ENCODE results near the gene ACOX2.

Gene ACOX2

DNA sequence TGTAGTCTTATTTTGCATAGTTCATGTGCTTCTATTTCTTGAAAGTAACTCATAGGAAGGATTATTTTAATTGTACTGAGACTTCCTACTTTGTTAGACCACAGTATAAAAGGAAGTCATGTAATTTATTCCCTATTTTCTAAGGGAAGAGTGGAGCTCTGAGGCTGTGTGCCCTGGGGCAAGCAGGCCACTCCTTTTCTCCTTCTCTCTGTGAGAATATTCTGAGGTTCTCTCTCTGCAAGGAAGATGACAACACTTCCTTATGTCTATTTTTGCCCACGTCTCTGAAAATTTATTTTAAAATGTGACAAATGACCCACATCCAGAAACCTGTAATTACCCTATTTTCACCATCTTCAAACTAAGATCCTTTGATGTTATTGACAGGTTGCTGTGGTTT lies 34.1 kb downstream of the ACOX2 start:
- TF ChIP-seq, protein P1, sequence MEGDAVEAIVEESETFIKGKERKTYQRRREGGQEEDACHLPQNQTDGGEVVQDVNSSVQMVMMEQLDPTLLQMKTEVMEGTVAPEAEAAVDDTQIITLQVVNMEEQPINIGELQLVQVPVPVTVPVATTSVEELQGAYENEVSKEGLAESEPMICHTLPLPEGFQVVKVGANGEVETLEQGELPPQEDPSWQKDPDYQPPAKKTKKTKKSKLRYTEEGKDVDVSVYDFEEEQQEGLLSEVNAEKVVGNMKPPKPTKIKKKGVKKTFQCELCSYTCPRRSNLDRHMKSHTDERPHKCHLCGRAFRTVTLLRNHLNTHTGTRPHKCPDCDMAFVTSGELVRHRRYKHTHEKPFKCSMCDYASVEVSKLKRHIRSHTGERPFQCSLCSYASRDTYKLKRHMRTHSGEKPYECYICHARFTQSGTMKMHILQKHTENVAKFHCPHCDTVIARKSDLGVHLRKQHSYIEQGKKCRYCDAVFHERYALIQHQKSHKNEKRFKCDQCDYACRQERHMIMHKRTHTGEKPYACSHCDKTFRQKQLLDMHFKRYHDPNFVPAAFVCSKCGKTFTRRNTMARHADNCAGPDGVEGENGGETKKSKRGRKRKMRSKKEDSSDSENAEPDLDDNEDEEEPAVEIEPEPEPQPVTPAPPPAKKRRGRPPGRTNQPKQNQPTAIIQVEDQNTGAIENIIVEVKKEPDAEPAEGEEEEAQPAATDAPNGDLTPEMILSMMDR (IDR thresholded peaks at IDR 0.05; ENCODE audit: extremely low read depth, missing control alignments): no peak
- DNase-seq (ENCODE audit: low spot score): no peak

DNA sequence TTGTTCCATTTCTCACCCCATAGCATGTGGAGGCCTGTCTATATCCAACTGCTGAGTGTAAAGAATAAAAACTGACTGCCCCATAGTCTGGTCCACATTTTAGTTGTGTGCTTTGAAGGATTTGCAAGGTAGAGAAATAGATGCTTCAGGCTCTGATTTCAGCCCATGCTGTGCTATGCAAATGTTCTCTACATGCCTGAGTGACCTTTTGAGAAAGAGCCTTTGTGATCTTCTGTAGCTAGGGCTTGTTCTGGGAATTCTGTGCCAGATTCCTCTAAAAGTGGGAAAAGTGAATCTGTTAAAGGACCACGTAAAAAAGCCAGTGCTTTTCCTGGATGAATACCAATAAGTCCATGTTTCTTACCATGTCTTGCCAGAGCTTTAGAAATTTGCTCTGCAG lies 39.9 kb downstream of the ACOX2 start:
- DNase-seq (ENCODE audit: low spot score): no peak
- TF ChIP-seq, protein P1 (IDR thresholded peaks at IDR 0.05; ENCODE audit: extremely low read depth, missing control alignments): no peak

DNA sequence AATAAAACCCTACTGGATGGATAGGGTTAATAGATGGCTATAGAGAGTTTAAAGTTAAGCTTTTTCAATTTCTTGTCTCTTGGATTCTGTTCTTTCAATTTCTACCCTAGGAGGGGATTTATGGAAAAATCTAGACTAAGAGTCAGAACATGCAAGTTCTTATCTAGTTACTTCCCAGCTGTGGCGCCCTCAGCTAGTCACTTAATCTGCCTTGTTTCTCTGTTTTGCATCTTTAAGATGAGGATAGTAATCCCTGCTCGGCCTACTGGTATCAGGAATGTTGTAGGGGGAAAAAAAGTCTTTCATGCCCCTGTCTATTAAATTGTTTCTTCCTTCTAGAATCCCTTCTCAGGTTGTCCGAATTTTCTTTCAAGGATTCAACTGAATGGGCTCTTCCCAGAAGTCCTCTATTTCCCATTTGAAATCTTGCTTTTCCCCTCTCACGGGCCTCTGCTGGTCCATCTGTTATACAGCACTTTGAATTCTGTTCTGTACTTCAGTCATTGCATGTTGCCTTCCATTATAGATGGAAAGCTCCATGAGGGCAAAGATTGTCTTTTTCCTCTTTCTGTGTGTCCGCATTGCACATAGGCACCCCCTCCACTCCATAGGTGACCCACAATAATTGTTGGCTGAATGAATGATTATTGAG lies 40.7 kb downstream of the ACOX2 start:
- DNase-seq (ENCODE audit: low spot score): no peak
- TF ChIP-seq, protein P1 (IDR thresholded peaks at IDR 0.05; ENCODE audit: extremely low read depth, missing control alignments): no peak

DNA sequence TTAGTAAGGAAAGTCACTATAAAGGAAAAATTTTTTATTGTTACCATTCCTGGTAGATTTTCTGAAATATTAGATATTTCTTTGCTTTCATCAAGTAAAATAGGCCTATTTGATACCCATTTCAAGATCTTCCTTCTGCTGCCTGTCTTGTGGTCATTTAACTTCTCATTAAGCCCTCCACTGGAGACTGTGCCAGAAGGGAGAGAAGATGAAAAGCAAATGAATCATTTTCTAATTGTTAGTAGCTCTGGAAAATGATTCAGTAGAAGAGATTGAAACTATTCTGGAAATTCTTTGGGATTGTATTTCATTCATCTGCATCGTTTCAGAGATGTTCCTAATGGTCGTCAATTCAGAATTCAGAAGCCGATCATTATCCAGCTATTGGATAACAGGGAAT lies 41.9 kb downstream of the ACOX2 start:
- TF ChIP-seq, protein P1 (IDR thresholded peaks at IDR 0.05; ENCODE audit: extremely low read depth, missing control alignments): no peak
- no peak for DNase-seq (ENCODE audit: low spot score)

DNA sequence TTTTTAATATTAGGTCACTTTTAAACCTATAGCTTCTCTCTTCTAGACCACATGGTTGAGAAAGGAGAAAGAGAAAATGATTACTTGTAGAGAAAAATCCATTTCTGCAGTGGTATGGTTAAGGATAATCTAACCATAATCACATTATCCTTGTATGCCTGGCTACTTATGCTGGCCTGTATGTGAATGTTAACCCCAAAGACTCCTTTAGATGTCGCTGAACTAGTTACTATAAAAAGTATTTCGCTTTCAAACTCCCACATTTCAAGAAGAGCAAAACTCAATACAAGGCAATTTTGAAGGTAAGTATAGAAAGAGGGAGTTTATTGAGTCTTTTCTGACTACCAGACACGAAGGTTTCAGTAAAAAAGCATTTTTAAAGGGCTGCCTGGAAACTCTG lies 42.9 kb downstream of the ACOX2 start:
- no peak for DNase-seq (ENCODE audit: low spot score)
- TF ChIP-seq, protein P1 (IDR thresholded peaks at IDR 0.05; ENCODE audit: extremely low read depth, missing control alignments): no peak

DNA sequence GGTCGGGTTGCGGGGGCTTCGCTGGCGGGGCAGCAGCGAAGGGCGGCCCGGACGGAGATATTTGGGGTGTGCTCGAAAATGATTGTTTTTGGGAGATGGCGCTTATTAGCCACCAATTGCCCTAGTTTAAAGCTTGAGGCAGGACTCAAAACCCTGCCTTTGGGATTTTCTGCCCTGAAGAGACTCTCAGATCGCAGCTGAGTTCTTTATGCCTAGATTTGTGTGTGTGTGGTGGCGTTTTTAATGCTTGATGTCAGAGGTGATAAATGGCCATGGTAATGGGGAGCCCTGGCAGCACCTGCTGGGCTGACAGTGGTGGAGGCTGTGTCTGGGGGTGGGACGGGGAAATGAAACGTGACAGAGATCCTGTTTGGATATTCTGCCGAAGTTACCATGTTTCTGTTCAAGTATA lies 44.5 kb downstream of the ACOX2 start:
- TF ChIP-seq, protein P1 (IDR thresholded peaks at IDR 0.05; ENCODE audit: extremely low read depth, missing control alignments): no peak
- DNase-seq (ENCODE audit: low spot score): peak; percentile 46

DNA sequence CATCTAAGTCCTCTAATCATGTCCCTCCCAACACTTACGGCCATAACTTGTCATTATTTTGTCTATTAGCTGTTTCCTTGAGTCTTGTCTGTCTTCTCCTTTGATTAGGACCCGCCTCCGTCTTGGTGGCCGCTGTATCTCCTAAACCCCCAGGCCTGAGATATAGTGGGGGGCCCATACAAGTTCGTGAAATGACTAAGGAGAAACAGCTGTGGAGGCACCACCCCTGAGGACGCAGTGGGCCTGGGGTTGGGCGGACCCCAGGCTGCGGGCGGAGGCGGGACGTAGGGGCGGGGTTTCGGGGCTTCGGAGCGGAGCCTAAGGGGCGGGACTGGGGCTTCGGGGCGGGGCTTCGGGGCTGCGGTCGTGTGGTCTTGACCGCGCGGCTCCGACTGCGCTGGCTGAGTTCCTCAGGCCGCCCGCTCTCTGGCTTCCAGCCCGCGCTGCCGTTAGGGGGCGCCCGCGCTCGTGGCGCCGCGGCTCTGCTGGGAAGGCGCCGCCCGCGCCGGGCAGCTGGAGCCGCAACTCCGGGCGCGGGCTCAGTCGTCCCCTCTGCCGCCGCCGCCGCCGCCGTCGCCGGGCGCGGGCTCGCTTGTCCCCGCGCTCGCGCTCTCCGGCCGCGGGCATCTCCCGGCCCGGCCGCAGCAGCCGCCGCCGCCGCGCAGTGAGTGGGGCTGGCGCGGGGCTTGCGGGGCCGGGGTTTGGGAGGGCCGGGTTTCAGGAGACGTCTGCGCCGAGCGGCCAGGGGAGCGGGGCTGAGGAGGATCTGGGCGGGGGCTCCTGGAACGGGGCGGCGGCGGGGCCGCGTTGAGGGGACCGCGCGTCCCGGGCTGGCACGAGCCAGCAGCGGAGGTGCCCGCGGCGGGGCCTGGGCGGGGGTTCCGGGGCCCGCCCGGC lies 45.2 kb downstream of the ACOX2 start, which contains the start of gene KCTD6:
Gene KCTD6, plus strand, starts transcription at position 591 of the 897 bp plus-strand sequence. CDS start 6,660 bp downstream, outside the sequence.
- DNase-seq (ENCODE audit: low spot score): peak; percentile 98
- TF ChIP-seq, protein P1 (IDR thresholded peaks at IDR 0.05; ENCODE audit: extremely low read depth, missing control alignments): peak; percentile 93
